B cell (primary cell): ENCODE measurements around the gene TRAF3. TPM values are rescaled to one million over a fixed set of nuclear protein-coding genes. Genes with fewer than 3 reads are reported as not detected.

Source experiments
- ATAC-seq: fragments of 200-7000 bp; cut with Tn5 transposase; one replicate; pipeline ENCODE4 v1.10.0; 2021; ENCODE audit warnings: low read depth, mild to moderate bottlenecking, moderate number of reproducible peaks, moderate library complexity
- CTCF ChIA-PET: fragments of 350-600 bp; sonication (Branson Sonifier 250); formaldehyde crosslinking; loops from one replicate; lab custom pipeline; 2021; ENCODE audit warnings: antibody characterized with exemption, inconsistent platforms; lab: Charles Lee
- POLR2A ChIA-PET: fragments of 350-600 bp; sonication (Branson Sonifier 250); formaldehyde crosslinking; loops from one replicate; lab custom pipeline; 2021; ENCODE audit warnings: antibody characterized with exemption; lab: Charles Lee
- DNase-seq: peaks from one replicate; pipeline ENCODE4 v3.0.0; 2013
- H2AFZ ChIP-seq: 2 replicates; pipeline ENCODE4 v1.6.1; 2012; ENCODE audit warnings: mild to moderate bottlenecking, low read depth, low read length; ENCODE audit not compliant: insufficient read depth, poor library complexity, severe bottlenecking
- H3K27ac ChIP-seq, 2 donors: 1 replicate in 1 of 2; 2 replicates in 1 of 2; pipeline ENCODE4 v1.5.1; 2012 to 2013; ENCODE audit warnings: low read length in 2 of 2, mild to moderate bottlenecking in 2 of 2, moderate library complexity in 1 of 2
- H3K27me3 ChIP-seq, 4 experiments: fragments of 200-600 bp in 1 of 4; sonication (generic) in 1 of 4; replicated peaks in 1 of 4; 1 replicate in 2 of 4; 2 replicates in 2 of 4; pipeline versions ENCODE4 v1.6.1 to v1.7.0; 2013 to 2016; ENCODE audit warnings: low read length in 3 of 4, mild to moderate bottlenecking in 2 of 4, mixed read lengths in 1 of 4, moderate library complexity in 1 of 4; ENCODE audit not compliant: insufficient read depth in 4 of 4, control insufficient read depth in 3 of 4; ENCODE audit errors: control extremely low read depth in 1 of 4
- H3K36me3 ChIP-seq, 2 experiments: replicated peaks in 1 of 2; 1 replicate in 1 of 2; 2 replicates in 1 of 2; pipeline versions ENCODE4 v1.6.1 to v1.7.1; 2013; ENCODE audit warnings: low read length in 1 of 2; ENCODE audit not compliant: insufficient read depth in 2 of 2, control insufficient read depth in 1 of 2; ENCODE audit errors: control extremely low read depth in 1 of 2, extremely low read depth in 1 of 2
- H3K4me1 ChIP-seq, 2 donors: fragments of 200-600 bp in 1 of 2; sonication (generic) in 1 of 2; 1 replicate in 1 of 2; 2 replicates in 1 of 2; pipeline versions ENCODE4 v1.5.1 to v1.6.1; 2013 to 2017; ENCODE audit warnings: low read length in 2 of 2; ENCODE audit not compliant: control insufficient read depth in 2 of 2, insufficient read depth in 2 of 2
- H3K4me2 ChIP-seq: replicated peaks from 2 replicates; pipeline ENCODE3; 2012; ENCODE audit warnings: mild to moderate bottlenecking, low read depth, low read length; ENCODE audit not compliant: poor library complexity, severe bottlenecking
- H3K4me3 ChIP-seq, 5 experiments: fragments of 200-600 bp in 1 of 5; sonication (generic) in 1 of 5; 1 replicate in 3 of 5; 2 replicates in 2 of 5; pipeline versions ENCODE4 v1.5.1 to v1.7.0; 2011 to 2016; ENCODE audit warnings: low read length in 4 of 5, mild to moderate bottlenecking in 4 of 5, low read depth in 2 of 5, control low read depth in 1 of 5, moderate library complexity in 1 of 5; ENCODE audit not compliant: insufficient read depth in 1 of 5; ENCODE audit errors: control extremely low read depth in 1 of 5, extremely low read depth in 1 of 5
- H3K79me2 ChIP-seq: fragments of 200-600 bp; sonication (generic); one replicate; pipeline ENCODE4 v1.6.0; 2016; ENCODE audit warnings: low read length; ENCODE audit not compliant: control insufficient read depth, insufficient read depth
- H3K9ac ChIP-seq: fragments of 200-600 bp; sonication (generic); 2 replicates; pipeline ENCODE4 v1.6.1; 2017; ENCODE audit warnings: mild to moderate bottlenecking, low read length, moderate library complexity
- H3K9me3 ChIP-seq, 3 donors: one replicate each; pipeline versions ENCODE4 v1.6.1 to v1.7.1; 2013; ENCODE audit warnings: low read length in 2 of 3; ENCODE audit not compliant: control insufficient read depth in 2 of 3, insufficient read depth in 1 of 3; ENCODE audit errors: control extremely low read depth in 1 of 3
- H4K20me1 ChIP-seq: 2 replicates; pipeline ENCODE4 v1.6.0; 2012; ENCODE audit warnings: mild to moderate bottlenecking, low read length; ENCODE audit not compliant: insufficient read depth, control insufficient read depth, poor library complexity, severe bottlenecking
- H3K27ac Mint-ChIP-seq: one replicate; pipeline ENCODE4 v1.8.0; 2021; ENCODE audit warnings: mixed read lengths
- H3K27me3 Mint-ChIP-seq: one replicate; pipeline ENCODE4 v1.8.0; 2021; ENCODE audit warnings: mixed read lengths
- H3K4me1 Mint-ChIP-seq: one replicate; pipeline ENCODE4 v1.8.0; 2021; ENCODE audit warnings: mixed read lengths
- H3K4me3 Mint-ChIP-seq: one replicate; pipeline ENCODE4 v1.8.0; 2021; ENCODE audit warnings: mixed read lengths
- H3K9me3 Mint-ChIP-seq: one replicate; pipeline ENCODE4 v1.8.0; 2022; ENCODE audit warnings: mixed read lengths; ENCODE audit not compliant: insufficient read depth
- CTCF ChIP-seq: fragments of 200-600 bp; IDR thresholded peaks from one replicate; pipeline ENCODE4 v1.8.0; 2022; ENCODE audit warnings: antibody characterized with exemption, mild to moderate bottlenecking
- EZH2 ChIP-seq: IDR thresholded peaks from 2 replicates; pipeline ENCODE4 v1.6.1; 2012; ENCODE audit warnings: borderline replicate concordance, low read depth, mild to moderate bottlenecking, moderate library complexity, low read length; ENCODE audit not compliant: insufficient read depth, poor library complexity, severe bottlenecking
- WGBS: methylation state at CpG from one replicate; pipeline ENCODE4 v1.1.5; 2013; ENCODE audit warnings: missing lambda C conversion rate; ENCODE audit not compliant: insufficient coverage; 5-methylcytosine and 5-hydroxymethylcytosine counted together
- intact Hi-C: fragments of 100-400 bp; cut with micrococcal nuclease; formaldehyde crosslinking; loops from one replicate; pipeline ENCODE4 v1.10.0; 2022
- polyA plus RNA-seq: library from polyadenylated mRNA; depleted of rRNA; stranded (reverse); fragments of >200 nt; gene quantifications from 2 replicates; pipeline ENCODE4 v1.2.3, GENCODE V29; 2012
- total RNA-seq, 2 donors: library from RNA; stranded (reverse); fragments of 120-200 nt in 1 of 2; gene quantifications; 1 replicate in 1 of 2; 2 replicates in 1 of 2; pipeline versions ENCODE4 v1.2.3 to v1.2.4, GENCODE V29; 2013 to 2022

TRAF3 gene
- total and polyA plus RNA-seq, 2 donors (not counting 1 experiment from before 2014, with no cell fraction given), result 42.8 to 89.8 TPM

GRCh38 chr14:102945346-102946130 lies 168.3 kb downstream of the TRAF3 start:
- ATAC-seq, result no peak
- no peak overlapping the region for H3K4me2 ChIP-seq
- no peaks in the 10 kb centered on the region for H3K9me3 Mint-ChIP-seq
- no peaks in the 10 kb centered on the region for H4K20me1 ChIP-seq
- WGBS, result 95% methylated on average over 19 of the region's 29 CpGs
- H3K4me1 Mint-ChIP-seq, result peaks cover 42% of the 10 kb centered on the region
- no peak for TF ChIP-seq CTCF
- no peak for TF ChIP-seq EZH2
- H3K4me1 ChIP-seq, result peaks cover 17 to 50% of the 10 kb centered on the region in 2 donors
- intact Hi-C loops, result no loop called here
- ChIA-PET CTCF (interaction anchor here (1.1 kb wide), 1 partner anchor 252 kb away, joined by 4 read pairs; no protein-coding TSS in a partner anchor), POLR2A (no interaction called here)
- H3K4me3 ChIP-seq, result no peak overlapping the region
- no peak overlapping the region for H3K4me3 Mint-ChIP-seq
- no peak overlapping the region for H3K27ac ChIP-seq
- no peak for DNase-seq
- H3K79me2 ChIP-seq, result no peaks in the 10 kb centered on the region
- H3K27me3 Mint-ChIP-seq, result no peaks in the 10 kb centered on the region
- no peak overlapping the region for H3K9ac ChIP-seq
- no peak overlapping the region for H3K27ac Mint-ChIP-seq
- H3K27me3 ChIP-seq, result no peaks in the 10 kb centered on the region
- H3K9me3 ChIP-seq, result no peaks in the 10 kb centered on the region
- H3K36me3 ChIP-seq, result peaks cover 0 to 8% of the 10 kb centered on the region in 2 experiments
- no peak overlapping the region for H2AFZ ChIP-seq
